CD4-positive, alpha-beta T cell (primary cell): Measurements from ENCODE around the gene DISP3. TPM values are rescaled to one million over a fixed set of nuclear protein-coding genes. Genes with fewer than 3 reads are reported as not detected.

Experiments used
- ATAC-seq: fragments of 200-7000 bp; cut with Tn5 transposase; one replicate; pipeline ENCODE4 v1.10.0; 2022; ENCODE audit warnings: mild to moderate bottlenecking; ENCODE audit not compliant: poor library complexity
- CTCF ChIA-PET: fragments of 350-600 bp; sonication (Branson Sonifier 250); formaldehyde crosslinking; loops from one replicate; lab custom pipeline; 2021; ENCODE audit warnings: antibody characterized with exemption, inconsistent platforms; lab: Charles Lee
- POLR2A ChIA-PET: fragments of 350-600 bp; sonication (Branson Sonifier 250); formaldehyde crosslinking; loops from one replicate; lab custom pipeline; 2021; ENCODE audit warnings: antibody characterized with exemption, inconsistent platforms; lab: Charles Lee
- DNase-seq, 14 experiments: peaks; one replicate each; pipeline ENCODE4 v3.0.0-alpha.2; 2013 to 2020; ENCODE audit warnings: mixed read lengths in 2 of 14
- H3K27ac ChIP-seq, 2 donors: one replicate each; pipeline versions ENCODE4 v1.5.1 to v1.7.0; 2013; ENCODE audit warnings: low read length in 2 of 2, low read depth in 1 of 2, mild to moderate bottlenecking in 1 of 2
- H3K27me3 ChIP-seq, 2 experiments: 1 replicate in 1 of 2; 2 replicates in 1 of 2; pipeline versions ENCODE4 v1.6.1 to v1.7.0; 2013; ENCODE audit warnings: low read length in 2 of 2, control low read depth in 1 of 2, mild to moderate bottlenecking in 1 of 2, moderate library complexity in 1 of 2; ENCODE audit not compliant: insufficient read depth in 2 of 2, control insufficient read depth in 1 of 2
- H3K36me3 ChIP-seq: one replicate; pipeline ENCODE4 v1.6.1; 2013; ENCODE audit warnings: low read length, control low read depth; ENCODE audit not compliant: insufficient read depth
- H3K4me1 ChIP-seq: one replicate; pipeline ENCODE4 v1.6.1; 2013; ENCODE audit warnings: low read length, control low read depth; ENCODE audit not compliant: insufficient read depth
- H3K4me3 ChIP-seq: one replicate; pipeline ENCODE4 v1.5.1; 2013; ENCODE audit warnings: mild to moderate bottlenecking, low read length, moderate library complexity
- H3K9me3 ChIP-seq, 2 experiments: 1 replicate in 1 of 2; 2 replicates in 1 of 2; pipeline versions ENCODE4 v1.6.1 to v1.7.0; 2013; ENCODE audit warnings: low read length in 2 of 2, mild to moderate bottlenecking in 2 of 2, control low read depth in 1 of 2, moderate library complexity in 1 of 2; ENCODE audit not compliant: control insufficient read depth in 1 of 2, insufficient read depth in 1 of 2
- H3K27ac Mint-ChIP-seq: one replicate; pipeline ENCODE4 v1.8.0; 2020; ENCODE audit warnings: mixed read lengths
- H3K27me3 Mint-ChIP-seq: one replicate; pipeline ENCODE4 v1.8.0; 2021; ENCODE audit warnings: mixed read lengths
- H3K36me3 Mint-ChIP-seq: one replicate; pipeline ENCODE4 v1.8.0; 2021; ENCODE audit warnings: low read depth, mixed read lengths
- H3K4me1 Mint-ChIP-seq: one replicate; pipeline ENCODE4 v1.8.0; 2021; ENCODE audit warnings: low read depth, mixed read lengths
- H3K4me3 Mint-ChIP-seq: one replicate; pipeline ENCODE4 v1.8.0; 2020; ENCODE audit warnings: mild to moderate bottlenecking, mixed read lengths
- H3K9me3 Mint-ChIP-seq: one replicate; pipeline ENCODE4 v1.8.0; 2020; ENCODE audit warnings: mixed read lengths
- intact Hi-C, 2 experiments: fragments of 100-400 bp; cut with DNase I in 1 of 2; cut with micrococcal nuclease in 1 of 2; formaldehyde crosslinking; loops; one replicate each; pipeline versions ENCODE4 v1.15.1 to v1.9.0; 2023 to 2025; cut with DNase I, micrococcal nuclease
- total RNA-seq, 174 experiments: library from RNA in 2 of 174; stranded (reverse) in 2 of 174; gene quantifications; one replicate each; pipeline ENCODE4 v1.2.3 and lab custom pipeline; 2021 to 2026
- TF ChIP-seq, protein P1 (sequence below): fragments of 200-600 bp; IDR thresholded peaks from one replicate; pipeline ENCODE4 v1.8.0; 2022; ENCODE audit warnings: antibody characterized with exemption, mild to moderate bottlenecking

Gene DISP3
- total RNA-seq, 2 experiments from 2014 or later: 0.55 to 0.56 TPM

DNA sequence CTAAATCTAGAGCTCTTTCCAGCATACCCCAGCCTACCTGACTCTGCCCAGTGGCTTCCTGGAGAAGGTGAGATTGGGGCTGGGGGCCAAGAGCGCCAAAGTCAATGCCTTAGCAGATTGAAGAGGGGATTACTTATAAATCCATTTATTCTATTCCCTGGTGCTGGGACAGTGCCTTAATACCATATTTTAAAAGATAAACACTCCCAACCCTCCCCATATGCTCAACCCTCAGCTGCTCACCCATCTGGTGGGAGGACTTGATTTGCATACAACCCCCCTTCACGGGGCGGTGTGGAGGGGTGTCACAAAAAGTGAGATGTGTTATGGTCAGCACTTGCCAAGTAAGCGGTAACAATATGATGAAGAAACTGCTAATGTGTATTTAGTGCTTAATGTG lies 3.2 kb upstream of the DISP3 start:
- ChIA-PET CTCF (no interaction called here), POLR2A (no interaction called here)
- Histone ChIP-seq H3K9me3 (peaks cover 0 to 21% of the 10 kb centered on the region in 2 experiments), H3K27ac (no peak overlapping the region), H3K4me3 (no peak overlapping the region), H3K27me3 (peaks cover 27 to 31% of the 10 kb centered on the region in 2 experiments), H3K4me1 (peaks cover 18% of the 10 kb centered on the region), H3K36me3 (no peaks in the 10 kb centered on the region)
- peaks cover 2% of the 10 kb centered on the region for H3K9me3 Mint-ChIP-seq
- intact Hi-C loops: no loop called here
- H3K36me3 Mint-ChIP-seq: no peaks in the 10 kb centered on the region
- TF ChIP-seq, protein P1, sequence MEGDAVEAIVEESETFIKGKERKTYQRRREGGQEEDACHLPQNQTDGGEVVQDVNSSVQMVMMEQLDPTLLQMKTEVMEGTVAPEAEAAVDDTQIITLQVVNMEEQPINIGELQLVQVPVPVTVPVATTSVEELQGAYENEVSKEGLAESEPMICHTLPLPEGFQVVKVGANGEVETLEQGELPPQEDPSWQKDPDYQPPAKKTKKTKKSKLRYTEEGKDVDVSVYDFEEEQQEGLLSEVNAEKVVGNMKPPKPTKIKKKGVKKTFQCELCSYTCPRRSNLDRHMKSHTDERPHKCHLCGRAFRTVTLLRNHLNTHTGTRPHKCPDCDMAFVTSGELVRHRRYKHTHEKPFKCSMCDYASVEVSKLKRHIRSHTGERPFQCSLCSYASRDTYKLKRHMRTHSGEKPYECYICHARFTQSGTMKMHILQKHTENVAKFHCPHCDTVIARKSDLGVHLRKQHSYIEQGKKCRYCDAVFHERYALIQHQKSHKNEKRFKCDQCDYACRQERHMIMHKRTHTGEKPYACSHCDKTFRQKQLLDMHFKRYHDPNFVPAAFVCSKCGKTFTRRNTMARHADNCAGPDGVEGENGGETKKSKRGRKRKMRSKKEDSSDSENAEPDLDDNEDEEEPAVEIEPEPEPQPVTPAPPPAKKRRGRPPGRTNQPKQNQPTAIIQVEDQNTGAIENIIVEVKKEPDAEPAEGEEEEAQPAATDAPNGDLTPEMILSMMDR: no peak
- H3K4me1 Mint-ChIP-seq: peaks cover 11% of the 10 kb centered on the region
- no peak for DNase-seq
- H3K4me3 Mint-ChIP-seq: no peak overlapping the region
- no peak for ATAC-seq
- H3K27ac Mint-ChIP-seq: no peak overlapping the region
- peaks cover 53% of the 10 kb centered on the region for H3K27me3 Mint-ChIP-seq

DNA sequence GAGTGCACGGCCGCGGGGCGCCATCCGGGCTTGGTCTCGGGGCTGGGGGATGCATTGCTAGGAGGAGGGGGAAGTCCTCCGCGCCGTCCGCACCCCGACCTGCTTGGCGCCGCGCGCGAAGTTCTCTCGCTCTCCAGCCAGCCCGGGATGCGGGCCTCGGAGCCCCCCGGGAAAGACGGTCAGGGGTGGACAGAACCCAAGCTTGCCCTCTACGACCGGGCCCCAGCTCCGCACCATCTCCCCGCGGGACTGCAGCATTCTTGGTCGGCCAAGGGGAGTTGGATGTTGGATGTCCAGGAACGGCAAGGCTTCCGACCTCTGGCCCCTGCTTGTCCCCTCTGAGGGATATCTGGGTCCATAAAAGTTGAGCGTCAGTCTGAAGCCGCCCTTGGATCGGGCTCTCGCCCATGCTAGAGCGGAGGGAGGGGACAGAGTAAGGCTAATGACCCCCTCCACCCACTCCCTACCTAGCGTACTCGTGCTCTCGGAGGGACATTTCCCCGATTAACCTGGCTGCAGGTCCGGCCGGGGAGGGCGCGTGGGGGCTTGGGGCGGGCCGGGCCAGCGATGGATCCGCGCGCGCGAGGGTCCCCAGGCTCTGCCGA lies 522 bp downstream of the DISP3 start:
- peak overlapping the region; percentile 48 for H3K4me3 ChIP-seq
- CTCF ChIA-PET: no interaction called here

DNA sequence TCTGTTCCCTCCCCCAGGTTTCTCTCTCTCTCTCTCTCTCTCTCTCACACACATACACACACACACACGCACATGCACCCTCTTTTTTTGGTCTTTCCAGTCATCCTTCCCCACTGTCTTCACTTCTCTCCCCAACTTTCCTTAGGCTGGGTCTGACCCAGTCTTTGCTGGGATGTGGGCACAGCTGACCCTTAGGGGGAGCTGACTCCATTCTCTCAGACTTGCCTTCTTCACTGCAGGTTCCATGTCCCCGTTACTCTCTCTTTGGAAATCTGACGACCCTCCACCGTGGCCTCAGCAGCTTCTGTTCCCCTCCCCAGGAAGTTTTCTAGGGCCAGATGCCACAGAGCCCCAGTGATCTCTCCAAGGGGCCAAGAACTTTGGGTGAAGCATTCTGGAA lies 2.1 kb downstream of the DISP3 start:
- H3K27ac Mint-ChIP-seq: no peak overlapping the region
- Histone ChIP-seq H3K4me1 (peaks cover 18% of the 10 kb centered on the region), H3K36me3 (no peaks in the 10 kb centered on the region), H3K27ac (no peak overlapping the region), H3K9me3 (peaks cover 0 to 25% of the 10 kb centered on the region in 2 experiments), H3K4me3 (no peak overlapping the region), H3K27me3 (peaks cover 38 to 56% of the 10 kb centered on the region in 2 experiments)
- peaks cover 67% of the 10 kb centered on the region for H3K27me3 Mint-ChIP-seq
- H3K4me3 Mint-ChIP-seq: peak overlapping the region; percentile 79
- H3K9me3 Mint-ChIP-seq: peaks cover 2% of the 10 kb centered on the region
- peaks cover 15% of the 10 kb centered on the region for H3K4me1 Mint-ChIP-seq
- TF ChIP-seq, protein P1: no peak
- CTCF ChIA-PET: no interaction called here
- DNase-seq: no peak
- POLR2A ChIA-PET: no interaction called here
- ATAC-seq: no peak
- intact Hi-C loops: no loop called here
- no peaks in the 10 kb centered on the region for H3K36me3 Mint-ChIP-seq

More for the DNA sequence above, 522 bp downstream of the DISP3 start:
- intact Hi-C loops: no loop called here
- peaks cover 38 to 56% of the 10 kb centered on the region in 2 experiments for H3K27me3 ChIP-seq
- Mint-ChIP-seq H3K4me3 (peak overlapping the region; percentile 30), H3K9me3 (peaks cover 2% of the 10 kb centered on the region), H3K36me3 (no peaks in the 10 kb centered on the region), H3K4me1 (peaks cover 15% of the 10 kb centered on the region), H3K27me3 (peaks cover 71% of the 10 kb centered on the region), H3K27ac (no peak overlapping the region)
- TF ChIP-seq, protein P1: no peak
- H3K4me1 ChIP-seq: peaks cover 18% of the 10 kb centered on the region
- no peak for ATAC-seq
- no peaks in the 10 kb centered on the region for H3K36me3 ChIP-seq
- POLR2A ChIA-PET: no interaction called here
- DNase-seq: no peak
- H3K27ac ChIP-seq: no peak overlapping the region
- H3K9me3 ChIP-seq: peaks cover 0 to 25% of the 10 kb centered on the region in 2 experiments
